Erythroblast (primary cell): ENCODE measurements around the gene INPP4B.

Experiments used
- GATA1 ChIP-seq: IDR thresholded peaks from 2 replicates; pipeline ENCODE4 v1.6.1; 2011; ENCODE audit warnings: low read depth, mild to moderate bottlenecking, control low read depth, low read length, moderate library complexity
- POLR2A ChIP-seq: IDR thresholded peaks from 2 replicates; pipeline ENCODE4 v1.6.1; 2011; ENCODE audit warnings: mild to moderate bottlenecking, low read length

- TF ChIP-seq POLR2A: no peak
- TF ChIP-seq GATA1: no peak
These were observed 37.1 kb upstream of the INPP4B start for GRCh38 chr4:142883040-142883832.
